Large intestine (tissue), 3 donors: ENCODE measurements around the gene ITGA11. TPM values are rescaled to one million over a fixed set of nuclear protein-coding genes. Genes with fewer than 3 reads are reported as not detected.

Experiments
- DNase-seq, 2 donors: peaks; one replicate each; pipeline versions ENCODE4 v3.0.0 to v3.0.0-alpha.2; 2013
- H3K27ac ChIP-seq: one replicate; pipeline ENCODE4 v1.5.1; 2013; ENCODE audit warnings: low read length
- H3K27me3 ChIP-seq: 2 replicates; pipeline ENCODE4 v1.6.1; 2013; ENCODE audit warnings: low read length; ENCODE audit not compliant: control insufficient read depth, insufficient read depth
- H3K36me3 ChIP-seq: 2 replicates; pipeline ENCODE4 v1.6.1; 2013; ENCODE audit warnings: low read length; ENCODE audit not compliant: control insufficient read depth, insufficient read depth
- H3K4me1 ChIP-seq: one replicate; pipeline ENCODE4 v1.6.1; 2013; ENCODE audit warnings: low read length; ENCODE audit not compliant: control insufficient read depth, insufficient read depth
- H3K4me3 ChIP-seq: one replicate; pipeline ENCODE4 v1.5.1; 2013; ENCODE audit warnings: low read length
- H3K9me3 ChIP-seq: one replicate; pipeline ENCODE4 v1.6.1; 2013; ENCODE audit warnings: mild to moderate bottlenecking, low read depth, low read length, moderate library complexity; ENCODE audit not compliant: control insufficient read depth
- WGBS: methylation state at CpG from one replicate; pipeline ENCODE4 v1.1.5; 2013; ENCODE audit warnings: low lambda C conversion rate; ENCODE audit not compliant: insufficient coverage; 5-methylcytosine and 5-hydroxymethylcytosine counted together
- polyA plus RNA-seq: library from polyadenylated mRNA; unstranded; fragments of 120-200 nt; gene quantifications from one replicate; pipeline ENCODE4 v1.2.1, GENCODE V29; 2013

Gene ITGA11
- polyA plus RNA-seq, 1 donor, result 1.8 TPM

DNA sequence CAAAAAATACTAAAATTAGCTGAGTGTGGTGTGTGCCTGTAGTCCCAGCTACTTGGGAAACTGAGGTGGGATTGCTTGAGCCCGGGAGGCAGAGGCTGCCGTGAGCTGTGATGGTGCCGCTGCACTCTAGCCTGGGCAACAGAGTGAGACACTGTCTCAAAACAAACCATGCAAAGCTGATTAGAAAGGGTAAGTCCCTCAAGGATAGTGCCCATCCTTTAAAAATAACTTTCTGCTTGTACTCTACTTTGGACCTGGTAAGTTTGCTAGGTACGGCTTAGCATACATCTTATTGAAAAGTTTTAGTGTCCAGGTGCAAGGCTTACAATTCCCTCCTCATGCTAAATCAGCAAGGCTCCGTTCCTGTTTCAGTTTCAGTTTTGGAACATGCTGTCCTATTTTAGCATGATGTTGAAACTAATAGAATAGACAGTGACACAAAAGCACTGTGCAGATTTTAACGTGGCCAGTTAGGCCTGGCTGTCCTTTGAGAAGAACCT, 133.0 kb downstream of the ITGA11 start:
- DNase-seq, result peak in 1 of 2 donors; percentile 60
- peaks cover 24% of the 10 kb centered on the region for H3K4me1 ChIP-seq
- H3K36me3 ChIP-seq, result peaks cover 4% of the 10 kb centered on the region
- H3K9me3 ChIP-seq, result no peaks in the 10 kb centered on the region
- peak overlapping the region; percentile 51 for H3K27ac ChIP-seq
- no peaks in the 10 kb centered on the region for H3K27me3 ChIP-seq
- no peak overlapping the region for H3K4me3 ChIP-seq
- 43% methylated on average over 2 of the region's 6 CpGs for WGBS

DNA sequence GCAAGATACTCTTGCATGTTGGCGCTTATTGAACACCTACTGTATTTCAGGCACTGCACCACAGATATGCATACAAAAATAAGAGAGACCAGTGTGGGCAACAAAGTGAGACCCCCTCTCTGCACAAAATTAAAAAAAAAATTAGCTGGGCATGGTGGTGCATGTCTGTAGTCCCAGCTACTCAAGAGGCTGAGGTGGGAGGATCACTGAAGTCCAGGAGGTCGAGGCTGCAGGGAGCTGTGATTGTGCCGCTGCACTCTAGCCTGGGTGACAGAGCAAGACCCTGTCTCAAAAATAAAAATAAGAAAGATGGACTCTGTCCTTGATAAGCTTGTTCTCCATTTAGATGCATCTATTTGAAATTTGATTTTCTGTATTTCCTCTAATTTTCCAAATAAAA, 133.6 kb downstream of the ITGA11 start:
- no peak for DNase-seq
- H3K36me3 ChIP-seq, result peaks cover 4% of the 10 kb centered on the region
- no peaks in the 10 kb centered on the region for H3K27me3 ChIP-seq
- no peaks in the 10 kb centered on the region for H3K9me3 ChIP-seq
- H3K4me3 ChIP-seq, result no peak overlapping the region
- no peak overlapping the region for H3K27ac ChIP-seq
- no CpG with 5 or more reads among the region's 3 CpGs for WGBS
- H3K4me1 ChIP-seq, result peaks cover 24% of the 10 kb centered on the region

DNA sequence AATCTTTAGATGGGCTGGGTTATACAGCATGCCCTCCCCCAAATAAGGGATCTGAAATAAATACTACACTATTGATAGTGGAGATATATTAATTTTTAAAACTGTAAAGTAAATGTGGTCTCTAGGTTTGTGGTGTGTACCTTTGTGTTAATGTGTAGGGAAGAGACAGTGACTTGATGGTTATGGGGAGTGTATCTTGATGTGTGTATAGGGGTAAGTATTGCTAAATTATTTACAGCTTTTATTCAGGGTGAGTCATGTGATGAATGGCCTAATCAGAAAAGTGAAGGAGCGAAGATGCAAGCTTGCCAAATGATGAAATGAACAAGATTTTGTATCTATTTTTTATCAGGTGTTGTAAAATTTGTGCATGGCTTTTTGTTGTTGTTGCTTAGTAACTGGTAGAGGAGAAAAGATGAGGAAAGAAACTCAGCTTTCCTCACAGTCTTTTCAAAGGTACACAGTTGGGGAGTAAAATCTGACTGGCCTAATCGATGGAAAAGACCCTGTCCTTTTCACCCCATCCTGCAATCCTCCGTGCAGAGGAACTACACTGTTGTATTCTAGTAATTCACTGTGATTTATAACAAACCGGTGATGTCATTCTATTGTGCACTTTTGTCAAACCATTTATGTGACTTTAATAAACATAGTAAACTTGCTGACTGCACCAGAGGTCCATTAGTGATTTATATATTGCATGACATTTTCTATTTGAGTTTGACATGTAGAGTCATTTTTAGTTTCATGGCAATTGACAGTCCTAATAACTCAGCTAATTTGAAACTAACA, 136.8 kb downstream of the ITGA11 start:
- no peak for DNase-seq
- Histone ChIP-seq H3K4me1 (peaks cover 16% of the 10 kb centered on the region), H3K9me3 (no peaks in the 10 kb centered on the region), H3K4me3 (no peak overlapping the region), H3K27ac (no peak overlapping the region), H3K27me3 (no peaks in the 10 kb centered on the region), H3K36me3 (peaks cover 19% of the 10 kb centered on the region)
- 90% methylated on average over 2 of the region's 4 CpGs for WGBS

DNA sequence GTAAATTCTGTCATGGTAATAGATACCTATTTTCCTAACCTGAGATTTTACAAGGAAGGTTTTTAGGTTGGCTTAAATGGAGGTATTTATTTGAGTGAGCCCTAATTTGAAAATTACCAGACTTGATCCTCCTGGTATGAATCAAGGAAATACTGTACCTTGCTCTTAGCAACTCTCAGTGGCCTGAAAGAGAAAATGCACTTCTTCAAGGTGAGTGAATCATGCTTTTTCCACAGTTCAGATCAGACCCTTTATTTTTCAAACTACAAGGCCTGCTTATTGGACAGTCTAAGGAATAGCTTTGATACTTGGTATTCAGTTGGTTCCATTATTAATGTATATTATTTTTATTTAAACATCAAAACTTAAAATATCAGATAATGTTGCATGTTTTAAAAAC, 139.0 kb downstream of the ITGA11 start:
- peaks cover 32% of the 10 kb centered on the region for H3K36me3 ChIP-seq
- no peak for DNase-seq
- H3K27me3 ChIP-seq, result no peaks in the 10 kb centered on the region
- no peak overlapping the region for H3K4me3 ChIP-seq
- no peaks in the 10 kb centered on the region for H3K9me3 ChIP-seq
- H3K27ac ChIP-seq, result no peak overlapping the region
- H3K4me1 ChIP-seq, result no peaks in the 10 kb centered on the region

DNA sequence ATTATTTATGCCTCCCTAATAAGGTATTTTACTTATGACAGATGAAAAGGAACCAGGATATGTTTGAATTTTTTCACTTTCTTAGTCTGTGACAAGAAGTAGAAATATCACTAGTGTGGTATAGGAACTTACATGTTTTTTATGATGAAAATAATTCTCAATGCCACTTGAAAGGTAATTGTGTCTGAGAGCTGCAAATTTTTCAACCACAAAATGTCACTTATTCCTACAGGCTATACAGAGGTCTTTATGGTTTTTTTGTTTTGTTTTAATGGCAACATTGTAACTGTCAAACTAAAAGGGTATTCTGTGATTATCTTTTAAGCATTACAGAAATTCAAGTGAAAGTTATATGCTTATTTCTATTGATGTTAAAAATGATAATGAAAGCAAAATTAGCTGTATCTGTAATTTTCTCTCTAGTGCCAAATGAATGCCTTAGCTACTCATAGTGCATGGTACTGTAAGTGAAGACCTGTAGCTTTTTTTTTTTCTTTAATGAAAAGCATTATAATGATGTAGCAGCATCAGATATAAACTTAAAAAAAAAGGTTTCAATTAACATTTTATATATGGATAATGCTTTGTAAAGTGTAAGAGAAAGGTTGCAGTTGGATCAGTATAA, 139.7 kb downstream of the ITGA11 start:
- no peaks in the 10 kb centered on the region for H3K27me3 ChIP-seq
- H3K4me1 ChIP-seq, result no peaks in the 10 kb centered on the region
- no peak overlapping the region for H3K27ac ChIP-seq
- no peak for DNase-seq
- H3K4me3 ChIP-seq, result no peak overlapping the region
- no peaks in the 10 kb centered on the region for H3K9me3 ChIP-seq
- peaks cover 30% of the 10 kb centered on the region for H3K36me3 ChIP-seq

DNA sequence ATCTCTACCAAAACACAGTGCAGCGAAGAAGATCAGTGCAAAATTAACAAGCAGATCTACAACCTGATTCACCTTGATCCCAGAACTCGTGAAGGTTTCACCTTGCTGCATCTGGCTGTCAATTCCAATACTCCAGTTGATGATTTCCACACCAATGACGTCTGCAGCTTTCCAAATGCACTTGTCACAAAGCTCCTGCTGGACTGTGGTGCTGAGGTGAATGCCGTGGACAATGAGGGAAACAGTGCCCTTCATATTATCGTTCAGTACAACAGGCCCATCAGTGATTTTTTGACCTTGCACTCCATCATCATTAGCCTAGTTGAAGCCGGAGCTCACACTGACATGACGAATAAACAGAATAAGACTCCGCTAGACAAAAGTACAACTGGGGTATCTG, 141.2 kb downstream of the ITGA11 start:
- Histone ChIP-seq H3K9me3 (no peaks in the 10 kb centered on the region), H3K4me1 (no peaks in the 10 kb centered on the region), H3K27ac (no peak overlapping the region), H3K27me3 (no peaks in the 10 kb centered on the region), H3K36me3 (peaks cover 30% of the 10 kb centered on the region), H3K4me3 (no peak overlapping the region)
- no CpG with 5 or more reads among the region's 8 CpGs for WGBS
- no peak for DNase-seq

DNA sequence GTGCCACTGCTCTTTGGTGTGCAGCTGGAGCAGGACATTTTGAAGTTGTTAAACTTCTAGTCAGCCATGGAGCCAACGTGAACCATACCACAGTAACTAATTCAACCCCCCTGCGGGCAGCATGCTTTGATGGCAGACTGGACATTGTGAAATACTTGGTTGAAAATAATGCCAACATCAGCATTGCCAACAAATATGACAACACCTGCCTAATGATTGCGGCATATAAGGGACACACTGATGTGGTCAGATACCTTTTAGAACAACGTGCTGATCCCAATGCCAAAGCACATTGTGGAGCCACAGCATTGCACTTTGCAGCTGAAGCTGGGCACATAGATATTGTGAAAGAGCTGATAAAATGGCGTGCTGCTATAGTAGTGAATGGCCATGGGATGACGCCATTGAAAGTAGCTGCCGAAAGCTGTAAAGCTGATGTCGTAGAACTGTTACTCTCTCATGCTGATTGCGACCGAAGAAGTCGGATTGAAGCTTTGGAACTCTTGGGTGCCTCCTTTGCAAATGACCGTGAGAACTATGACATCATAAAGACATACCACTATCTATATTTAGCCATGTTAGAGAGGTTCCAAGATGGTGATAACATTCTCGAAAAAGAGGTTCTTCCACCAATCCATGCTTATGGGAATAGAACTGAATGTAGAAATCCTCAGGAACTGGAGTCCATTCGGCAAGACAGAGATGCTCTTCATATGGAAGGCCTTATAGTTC, 142.2 kb downstream of the ITGA11 start:
- H3K27ac ChIP-seq, result no peak overlapping the region
- no peaks in the 10 kb centered on the region for H3K27me3 ChIP-seq
- H3K9me3 ChIP-seq, result no peaks in the 10 kb centered on the region
- WGBS, result 100% methylated on average over 1 of the region's 14 CpGs
- no peak overlapping the region for H3K4me3 ChIP-seq
- H3K36me3 ChIP-seq, result peaks cover 32% of the 10 kb centered on the region
- peaks cover 1% of the 10 kb centered on the region for H3K4me1 ChIP-seq
- no peak for DNase-seq

DNA sequence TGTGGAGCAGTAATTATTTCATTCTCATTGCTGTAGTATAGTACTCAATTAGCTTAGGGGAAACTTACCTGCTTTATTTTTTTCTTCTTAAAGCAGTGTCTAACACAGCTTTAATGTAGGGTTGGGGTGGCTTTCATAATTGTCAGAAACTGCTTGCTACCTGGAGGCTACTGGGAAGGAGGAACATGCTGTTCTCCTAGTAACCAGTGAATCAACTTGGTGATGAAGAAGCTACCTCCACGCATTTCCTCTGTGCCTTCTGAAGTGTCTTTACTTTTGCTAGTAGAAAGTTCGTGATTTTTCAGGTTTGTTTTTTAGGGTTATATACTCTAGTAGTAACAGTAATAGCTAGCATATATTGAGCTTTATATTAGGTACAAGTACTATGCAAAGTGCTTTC, 142.9 kb downstream of the ITGA11 start:
- DNase-seq, result no peak
- no CpG with 5 or more reads among the region's 2 CpGs for WGBS
- no peak overlapping the region for H3K4me3 ChIP-seq
- no peak overlapping the region for H3K27ac ChIP-seq
- H3K36me3 ChIP-seq, result peaks cover 36% of the 10 kb centered on the region
- no peaks in the 10 kb centered on the region for H3K27me3 ChIP-seq
- H3K9me3 ChIP-seq, result no peaks in the 10 kb centered on the region
- peaks cover 5% of the 10 kb centered on the region for H3K4me1 ChIP-seq

DNA sequence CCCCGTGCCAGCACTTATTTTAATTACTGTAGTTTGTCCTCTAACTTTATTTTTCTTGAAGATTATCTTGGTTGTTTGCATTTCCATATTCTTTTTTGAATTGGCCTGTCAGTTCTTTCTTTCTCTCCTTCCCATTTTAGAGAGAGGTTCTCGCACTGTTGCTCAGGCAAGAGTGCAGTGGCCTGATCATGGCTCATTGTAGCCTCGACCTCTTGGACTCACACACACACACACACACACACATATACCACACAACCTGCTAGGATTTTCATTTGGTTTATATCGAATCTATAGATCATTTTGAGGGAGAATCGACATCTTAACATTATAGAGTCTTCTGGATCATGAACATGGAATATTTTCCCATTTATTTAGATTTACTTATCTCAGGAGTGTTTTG, 145.7 kb downstream of the ITGA11 start:
- H3K4me1 ChIP-seq, result peaks cover 5% of the 10 kb centered on the region
- no peak for DNase-seq
- H3K27me3 ChIP-seq, result no peaks in the 10 kb centered on the region
- H3K27ac ChIP-seq, result peak overlapping the region; percentile 25
- peaks cover 29% of the 10 kb centered on the region for H3K36me3 ChIP-seq
- no peak overlapping the region for H3K4me3 ChIP-seq
- H3K9me3 ChIP-seq, result no peaks in the 10 kb centered on the region
- WGBS, result no CpG with 5 or more reads among the region's 5 CpGs

DNA sequence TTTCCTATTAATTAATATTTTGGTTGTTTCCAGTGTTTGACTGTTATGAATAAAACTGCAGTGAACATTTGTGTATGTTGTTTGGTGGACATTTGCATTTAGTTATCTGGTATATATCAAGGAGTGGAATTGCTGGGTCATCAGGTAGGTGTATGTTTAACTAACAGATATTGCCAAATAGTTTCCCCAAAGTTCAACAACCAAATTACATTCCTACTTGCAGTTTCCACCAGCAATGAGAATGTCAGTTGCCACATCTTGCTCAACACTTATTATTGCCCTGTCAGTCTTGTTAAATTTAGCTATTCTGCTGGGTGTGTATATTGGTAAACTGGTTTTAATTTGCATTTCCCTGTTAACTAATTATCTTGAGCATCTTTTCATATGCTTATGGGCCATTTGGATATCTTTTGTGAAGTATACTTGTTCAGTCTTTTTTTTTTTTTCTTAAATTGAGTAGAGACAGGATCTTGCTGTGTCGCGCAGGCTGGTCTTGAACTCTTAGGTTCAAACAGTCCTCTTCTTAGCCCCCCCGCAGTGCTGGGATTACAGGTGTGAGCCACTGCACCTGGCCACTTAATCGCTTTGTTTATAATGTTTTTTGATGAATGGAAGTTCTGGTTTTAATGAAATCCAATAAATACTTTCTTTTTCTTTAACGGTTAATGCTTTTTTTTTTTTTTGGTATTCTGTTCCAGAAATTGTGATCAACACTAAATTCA, 146.5 kb downstream of the ITGA11 start:
- 86% methylated on average over 1 of the region's 5 CpGs for WGBS
- Histone ChIP-seq H3K27ac (peak overlapping the region; percentile 43), H3K36me3 (peaks cover 23% of the 10 kb centered on the region), H3K27me3 (no peaks in the 10 kb centered on the region), H3K9me3 (no peaks in the 10 kb centered on the region), H3K4me1 (peaks cover 8% of the 10 kb centered on the region), H3K4me3 (no peak overlapping the region)
- peak; percentile 52 to 74 for DNase-seq
